ENCODE data around the gene MPC1.

GRCh38 chr6:166405386-166405785 is 22.6 kb upstream of the MPC1 start:
- no peak for TF ChIP-seq CTCF (IDR thresholded peaks at IDR 0.05)
- TF ChIP-seq POLR2A (IDR thresholded peaks at IDR 0.05) = no peak

Measured in heart left ventricle (tissue), 13 donors.